PC-3 (cell line): ENCODE measurements around the gene GPBAR1. TPM values are rescaled to one million over a fixed set of nuclear protein-coding genes. Genes with fewer than 3 reads are reported as not detected.
A peak's percentile ranks its signal among the peaks of the same experiment; 100 is the strongest.

Experiments
- ATAC-seq: fragments of 200-7000 bp; cut with Tn5 transposase; 2 replicates; pipeline ENCODE4 v1.9.1; 2020; ENCODE audit warnings: mild to moderate bottlenecking, moderate library complexity
- BruUV-seq: library from RNA; stranded (reverse); fragments of 400-500 nt; replicated peaks from 2 replicates; lab custom pipeline; 2021; lab: Mats Ljungman, UMichigan
- CTCF ChIA-PET: fragments of 300-600 bp; sonication (Branson Sonifier 250); formaldehyde crosslinking; loops from one replicate; lab custom pipeline; 2022; ENCODE audit warnings: antibody characterized with exemption; lab: Charles Lee
- POLR2A ChIA-PET: fragments of 300-600 bp; sonication (Branson Sonifier 250); formaldehyde crosslinking; loops from one replicate; lab custom pipeline; 2022; ENCODE audit warnings: antibody characterized with exemption; ENCODE audit not compliant: unreplicated experiment; lab: Charles Lee
- DNase-seq: peaks from one replicate; pipeline ENCODE4 v3.0.0-alpha.2; 2015
- H2AFZ ChIP-seq: fragments of 300-600 bp; sonication (generic); 2 replicates; pipeline ENCODE4 v1.6.0; 2016; ENCODE audit warnings: antibody characterized with exemption, low read length
- H3F3A ChIP-seq: fragments of 300-600 bp; sonication (generic); one replicate; pipeline ENCODE4 v1.6.0; 2017; ENCODE audit warnings: antibody characterized with exemption, low read length, control low read depth, mild to moderate bottlenecking; ENCODE audit not compliant: unreplicated experiment
- H3K27ac ChIP-seq: fragments of 300-600 bp; sonication (generic); 2 replicates; pipeline ENCODE4 v1.5.1; 2016; ENCODE audit warnings: mild to moderate bottlenecking, low read length
- H3K27me3 ChIP-seq: fragments of 300-600 bp; sonication (generic); 2 replicates; pipeline ENCODE4 v1.6.1; 2016; ENCODE audit warnings: low read length, mixed read lengths
- H3K36me3 ChIP-seq: fragments of 300-600 bp; sonication (generic); 2 replicates; pipeline ENCODE4 v1.6.1; 2016; ENCODE audit warnings: low read depth, mixed run types, low read length, mixed read lengths
- H3K4me1 ChIP-seq: fragments of 300-600 bp; sonication (generic); 2 replicates; pipeline ENCODE4 v1.5.1; 2016; ENCODE audit warnings: low read length; ENCODE audit not compliant: insufficient read depth
- H3K4me2 ChIP-seq: fragments of 300-600 bp; sonication (generic); 2 replicates; pipeline ENCODE4 v1.6.0; 2016; ENCODE audit warnings: low read length
- H3K4me3 ChIP-seq: fragments of 300-600 bp; sonication (generic); 2 replicates; pipeline ENCODE4 v1.5.1; 2016; ENCODE audit warnings: mild to moderate bottlenecking, low read length, mixed read lengths
- H3K79me2 ChIP-seq: fragments of 300-600 bp; sonication (generic); 2 replicates; pipeline ENCODE4 v1.6.1; 2017; ENCODE audit warnings: low read length, mixed read lengths
- H3K9ac ChIP-seq: fragments of 300-600 bp; sonication (generic); 2 replicates; pipeline ENCODE4 v1.6.0; 2016; ENCODE audit warnings: mild to moderate bottlenecking, low read length
- H3K9me2 ChIP-seq: fragments of 300-600 bp; sonication (generic); replicated peaks from 2 replicates; pipeline ENCODE4 v1.6.1; 2016; ENCODE audit warnings: mixed run types, low read length, mixed read lengths
- H3K9me3 ChIP-seq: fragments of 300-600 bp; sonication (generic); 2 replicates; pipeline ENCODE4 v1.6.1; 2016; ENCODE audit warnings: low read length, mixed read lengths
- H4K20me1 ChIP-seq: fragments of 300-600 bp; sonication (generic); 2 replicates; pipeline ENCODE4 v1.6.1; 2016; ENCODE audit warnings: low read length, mixed read lengths
- EZH2 ChIP-seq: fragments of 300-600 bp; sonication (generic); IDR thresholded peaks from one replicate; pipeline ENCODE4 v1.6.1; 2017; ENCODE audit warnings: antibody characterized with exemption, mild to moderate bottlenecking, low read length; ENCODE audit not compliant: unreplicated experiment
- EZH2phosphoT487 ChIP-seq: fragments of 300-600 bp; sonication (generic); IDR thresholded peaks from 2 replicates; pipeline ENCODE4 v1.6.1; 2018; ENCODE audit warnings: mild to moderate bottlenecking, antibody characterized with exemption, low read length, borderline replicate concordance
- intact Hi-C: fragments of 100-400 bp; cut with micrococcal nuclease; formaldehyde crosslinking; loops from 2 replicates; pipeline ENCODE4 v1.9.0; 2023
- total RNA-seq: library from RNA; depleted of rRNA; stranded (reverse); fragments of >200 nt; gene quantifications from 2 replicates; pipeline ENCODE4 v1.2.3, GENCODE V29; 2014
- TF ChIP-seq, protein P1 (sequence below): fragments of 300-600 bp; sonication (generic); conservative IDR thresholded peaks from 2 replicates; pipeline ENCODE4 v1.5.1; 2017; ENCODE audit warnings: antibody characterized with exemption, low read depth, mild to moderate bottlenecking, low read length

Gene GPBAR1
- total RNA-seq, 1 experiment from 2014 or later, result 0.18 TPM

DNA sequence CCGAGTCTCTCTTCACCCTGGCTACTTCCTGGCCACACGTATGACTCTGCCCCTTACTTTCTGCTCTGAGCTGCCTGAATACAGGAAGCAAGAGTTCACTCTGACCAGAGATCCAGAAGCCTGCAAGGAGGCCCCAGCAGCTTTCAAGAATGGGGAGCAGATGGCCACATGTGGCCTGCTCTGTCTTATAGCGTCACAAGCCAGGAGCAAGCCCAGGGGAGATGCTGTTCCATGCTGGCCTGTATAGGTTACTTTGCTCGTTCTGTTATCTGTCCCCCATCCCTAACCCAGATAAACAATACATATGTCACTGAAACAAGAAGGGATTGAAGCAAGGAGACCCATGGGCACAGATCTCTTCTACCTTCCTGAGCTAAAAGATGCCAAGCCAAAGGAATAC lies 13.8 kb downstream of the GPBAR1 start:
- no peaks in the 10 kb centered on the region for H3K27me3 ChIP-seq
- ATAC-seq (no peak), DNase-seq (no peak)
- intact Hi-C loops, result no loop called here
- ChIA-PET POLR2A (no interaction called here), CTCF (no interaction called here)
- peaks cover 24% of the 10 kb centered on the region for H3K79me2 ChIP-seq
- H3F3A ChIP-seq, result no peaks in the 10 kb centered on the region
- H3K9ac ChIP-seq, result no peak overlapping the region
- H3K9me2 ChIP-seq, result no peaks in the 10 kb centered on the region
- H3K27ac ChIP-seq, result no peak overlapping the region
- H4K20me1 ChIP-seq, result no peaks in the 10 kb centered on the region
- peaks cover 19% of the 10 kb centered on the region for H3K4me1 ChIP-seq
- no peak overlapping the region for H2AFZ ChIP-seq
- TF ChIP-seq EZH2 (no peak), EZH2phosphoT487 (no peak)
- TF ChIP-seq, protein P1, sequence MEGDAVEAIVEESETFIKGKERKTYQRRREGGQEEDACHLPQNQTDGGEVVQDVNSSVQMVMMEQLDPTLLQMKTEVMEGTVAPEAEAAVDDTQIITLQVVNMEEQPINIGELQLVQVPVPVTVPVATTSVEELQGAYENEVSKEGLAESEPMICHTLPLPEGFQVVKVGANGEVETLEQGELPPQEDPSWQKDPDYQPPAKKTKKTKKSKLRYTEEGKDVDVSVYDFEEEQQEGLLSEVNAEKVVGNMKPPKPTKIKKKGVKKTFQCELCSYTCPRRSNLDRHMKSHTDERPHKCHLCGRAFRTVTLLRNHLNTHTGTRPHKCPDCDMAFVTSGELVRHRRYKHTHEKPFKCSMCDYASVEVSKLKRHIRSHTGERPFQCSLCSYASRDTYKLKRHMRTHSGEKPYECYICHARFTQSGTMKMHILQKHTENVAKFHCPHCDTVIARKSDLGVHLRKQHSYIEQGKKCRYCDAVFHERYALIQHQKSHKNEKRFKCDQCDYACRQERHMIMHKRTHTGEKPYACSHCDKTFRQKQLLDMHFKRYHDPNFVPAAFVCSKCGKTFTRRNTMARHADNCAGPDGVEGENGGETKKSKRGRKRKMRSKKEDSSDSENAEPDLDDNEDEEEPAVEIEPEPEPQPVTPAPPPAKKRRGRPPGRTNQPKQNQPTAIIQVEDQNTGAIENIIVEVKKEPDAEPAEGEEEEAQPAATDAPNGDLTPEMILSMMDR, result no peak
- H3K4me2 ChIP-seq, result no peak overlapping the region
- BruUV-seq, result TSS peak; percentile 8
- H3K9me3 ChIP-seq, result no peaks in the 10 kb centered on the region
- H3K36me3 ChIP-seq, result peaks cover 30% of the 10 kb centered on the region; the same call in 1 of the 2 replicates
- no peak overlapping the region for H3K4me3 ChIP-seq

DNA sequence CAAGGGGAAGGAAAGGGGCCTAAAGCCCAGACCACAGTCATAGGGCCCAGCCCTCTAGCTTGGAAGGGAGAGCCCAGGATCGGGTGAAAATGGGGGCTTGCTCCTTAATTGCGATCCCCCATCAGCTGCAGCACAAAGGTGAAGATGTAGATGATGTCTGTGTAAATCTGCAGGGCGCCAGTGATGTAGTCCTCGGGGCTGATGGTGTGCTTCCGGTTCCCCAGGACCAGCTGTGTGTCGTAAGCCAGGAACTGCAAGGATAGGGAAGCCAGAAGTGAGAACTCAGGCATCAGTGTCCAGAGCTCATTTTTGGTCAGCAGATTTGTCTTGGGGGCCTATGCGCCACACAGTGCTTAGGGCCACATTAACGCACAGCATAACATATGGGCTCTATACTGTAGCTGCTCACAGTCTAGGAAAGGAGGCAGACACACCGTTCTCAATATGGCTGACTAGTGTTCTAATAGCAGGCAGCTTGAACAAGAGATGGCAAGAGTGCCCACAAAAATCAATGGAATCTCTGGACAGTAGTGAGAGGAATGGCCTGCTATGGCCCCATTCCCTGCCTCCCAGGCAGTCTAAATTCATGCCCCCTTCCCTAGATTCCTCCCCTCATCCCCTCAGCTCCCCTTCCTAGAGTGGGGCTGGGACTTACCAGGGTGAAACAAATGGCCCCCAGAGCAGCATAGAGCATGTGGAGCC lies 14.7 kb downstream of the GPBAR1 start:
- peaks cover 21% of the 10 kb centered on the region for H3K79me2 ChIP-seq
- no peaks in the 10 kb centered on the region for H4K20me1 ChIP-seq
- H3K27ac ChIP-seq, result no peak overlapping the region
- ATAC-seq (no peak), DNase-seq (no peak)
- peaks cover 30% of the 10 kb centered on the region; the same call in 1 of the 2 replicates for H3K36me3 ChIP-seq
- no TSS peak for BruUV-seq
- no peaks in the 10 kb centered on the region for H3F3A ChIP-seq
- H3K27me3 ChIP-seq, result no peaks in the 10 kb centered on the region
- intact Hi-C loops, result no loop called here
- no peak overlapping the region for H3K4me3 ChIP-seq
- H3K4me1 ChIP-seq, result peaks cover 19% of the 10 kb centered on the region
- ChIA-PET CTCF (no interaction called here), POLR2A (interaction anchor here (0.6 kb wide), 1 partner anchor 88 kb away, joined by 18 read pairs; no protein-coding TSS in a partner anchor)
- H3K4me2 ChIP-seq, result no peak overlapping the region
- TF ChIP-seq, protein P1, result no peak
- TF ChIP-seq EZH2, result no peak
- TF ChIP-seq EZH2phosphoT487, result no peak
- H3K9ac ChIP-seq, result no peak overlapping the region
- no peak overlapping the region for H2AFZ ChIP-seq
- no peaks in the 10 kb centered on the region for H3K9me2 ChIP-seq
- H3K9me3 ChIP-seq, result no peaks in the 10 kb centered on the region

DNA sequence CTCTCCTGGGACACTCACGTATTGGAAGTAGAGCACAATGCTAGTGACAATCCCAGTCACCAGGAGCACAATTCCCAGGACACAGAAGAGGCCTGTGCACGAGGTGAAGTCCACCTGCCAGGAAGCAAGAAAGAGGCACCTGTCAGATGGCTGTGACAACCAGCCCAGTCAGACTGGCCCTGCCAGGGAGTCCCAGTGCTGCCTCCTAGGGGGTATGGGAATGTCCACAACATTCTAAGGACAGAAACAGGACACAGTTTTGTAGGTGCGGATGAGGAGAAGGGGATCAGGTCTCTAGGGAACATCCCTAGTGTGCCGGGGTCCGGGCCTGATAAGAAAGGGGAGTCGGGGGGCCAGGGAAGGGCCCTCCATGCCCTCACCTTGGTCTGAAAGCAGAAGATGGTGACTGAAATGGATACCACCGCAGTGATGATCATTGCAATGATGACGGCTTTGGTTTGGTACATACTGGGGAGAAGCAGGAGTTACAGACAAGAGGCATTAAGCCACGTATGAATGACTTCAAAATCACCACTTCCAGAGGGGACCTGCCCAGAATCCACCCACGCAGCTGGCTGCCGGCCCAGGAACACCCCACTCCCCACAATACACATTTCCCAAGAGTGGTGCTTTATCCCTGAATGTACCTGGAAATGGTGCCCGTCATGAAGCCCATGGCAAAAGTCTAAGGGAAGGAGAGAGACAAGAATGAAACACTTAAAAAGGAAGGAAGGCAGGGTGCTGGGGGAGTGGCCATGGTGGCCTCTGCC lies 16.4 kb downstream of the GPBAR1 start:
- no peak overlapping the region for H2AFZ ChIP-seq
- intact Hi-C loops, result no loop called here
- no peaks in the 10 kb centered on the region for H3K9me3 ChIP-seq
- no TSS peak for BruUV-seq
- H3K4me2 ChIP-seq, result no peak overlapping the region
- CTCF ChIA-PET, result no interaction called here
- H3K27me3 ChIP-seq, result no peaks in the 10 kb centered on the region
- ATAC-seq (no peak), DNase-seq (peak; percentile 38)
- POLR2A ChIA-PET, result no interaction called here
- no peaks in the 10 kb centered on the region for H3K9me2 ChIP-seq
- H3K79me2 ChIP-seq, result peaks cover 5% of the 10 kb centered on the region; the same call in 1 of the 2 replicates
- H4K20me1 ChIP-seq, result no peaks in the 10 kb centered on the region
- no peak overlapping the region for H3K4me3 ChIP-seq
- H3K4me1 ChIP-seq, result peaks cover 20% of the 10 kb centered on the region
- H3K27ac ChIP-seq, result no peak overlapping the region
- no peaks in the 10 kb centered on the region for H3F3A ChIP-seq
- peaks cover 32% of the 10 kb centered on the region; the same call in 1 of the 2 replicates for H3K36me3 ChIP-seq
- TF ChIP-seq, protein P1, result peak; percentile 54
- TF ChIP-seq EZH2phosphoT487, result no peak
- H3K9ac ChIP-seq, result no peak overlapping the region
